WTC11 (cell line): ENCODE data around the gene UBR2. TPM values are rescaled to one million over a fixed set of nuclear protein-coding genes. Genes with fewer than 3 reads are reported as not detected.

Experiments used
- ATAC-seq: fragments of 200-7000 bp; cut with Tn5 transposase; 2 replicates; pipeline ENCODE4 v1.10.0; 2021; ENCODE audit warnings: mild to moderate bottlenecking, moderate library complexity
- CTCF ChIA-PET: fragments of 300-600 bp; sonication (Branson Sonifier 250); formaldehyde crosslinking; loops from one replicate; lab custom pipeline; 2021; ENCODE audit warnings: antibody characterized with exemption; lab: Charles Lee
- POLR2A ChIA-PET: fragments of 350-600 bp; sonication (Branson Sonifier 250); formaldehyde crosslinking; loops from one replicate; lab custom pipeline; 2021; ENCODE audit warnings: antibody characterized with exemption; lab: Charles Lee
- DNase-seq: peaks from one replicate; pipeline ENCODE4 v3.0.0; 2021; ENCODE audit warnings: low spot score
- H3K27ac Mint-ChIP-seq: 2 replicates; pipeline ENCODE4 v1.8.0; 2021; ENCODE audit warnings: mixed read lengths
- H3K27me3 Mint-ChIP-seq: 2 replicates; pipeline ENCODE4 v1.8.0; 2021; ENCODE audit warnings: low read depth, mild to moderate bottlenecking, moderate library complexity, mixed read lengths
- H3K36me3 Mint-ChIP-seq: 2 replicates; pipeline ENCODE4 v1.8.0; 2021; ENCODE audit warnings: mixed read lengths
- H3K4me1 Mint-ChIP-seq: 2 replicates; pipeline ENCODE4 v1.8.0; 2022; ENCODE audit warnings: mixed read lengths
- H3K4me3 Mint-ChIP-seq: 2 replicates; pipeline ENCODE4 v1.8.0; 2021; ENCODE audit warnings: mild to moderate bottlenecking, moderate library complexity, mixed read lengths
- H3K9me3 Mint-ChIP-seq: 2 replicates; pipeline ENCODE4 v1.8.0; 2021; ENCODE audit warnings: mixed read lengths
- AR ChIP-seq: fragments of 250-450 bp; sonication (Bioruptor Pico); IDR thresholded peaks from 2 replicates; pipeline ENCODE4 v1.9.0; 2021; ENCODE audit warnings: mild to moderate bottlenecking
- ATF1 ChIP-seq: sonication (generic); formaldehyde crosslinking; IDR thresholded peaks from 2 replicates; pipeline ENCODE4 v1.8.1; 2023; ENCODE audit warnings: mild to moderate bottlenecking, moderate library complexity, missing genetic modification reagents
- FOXJ3 ChIP-seq: sonication (generic); formaldehyde crosslinking; IDR thresholded peaks from 2 replicates; pipeline ENCODE4 v1.9.0; 2021; ENCODE audit warnings: missing genetic modification reagents, mild to moderate bottlenecking, borderline replicate concordance
- FOXP1 ChIP-seq: sonication (generic); formaldehyde crosslinking; IDR thresholded peaks from 2 replicates; pipeline ENCODE4 v1.8.0; 2022; ENCODE audit warnings: missing genetic modification reagents, mild to moderate bottlenecking, moderate library complexity, borderline replicate concordance
- GRHL2 ChIP-seq: fragments of 250-450 bp; sonication (Bioruptor Pico); IDR thresholded peaks from 2 replicates; pipeline ENCODE4 v1.8.0; 2022; ENCODE audit warnings: mild to moderate bottlenecking, moderate library complexity; ENCODE audit not compliant: insufficient replicate concordance, severe bottlenecking
- HMGA2 ChIP-seq: fragments of 250-450 bp; sonication (Bioruptor Pico); IDR thresholded peaks from 2 replicates; pipeline ENCODE4 v1.4.0; 2021; ENCODE audit warnings: mild to moderate bottlenecking, moderate library complexity
- NR1H2 ChIP-seq: sonication (generic); formaldehyde crosslinking; IDR thresholded peaks from 2 replicates; pipeline ENCODE4 v1.9.0; 2021; ENCODE audit warnings: mild to moderate bottlenecking, moderate library complexity, missing genetic modification reagents
- PRRX2 ChIP-seq: fragments of 250-450 bp; sonication (Bioruptor Pico); IDR thresholded peaks from 2 replicates; pipeline ENCODE4 v1.8.0; 2021; ENCODE audit warnings: mild to moderate bottlenecking
- RELA ChIP-seq: sonication (generic); formaldehyde crosslinking; IDR thresholded peaks from 2 replicates; pipeline ENCODE4 v1.8.1; 2022; ENCODE audit warnings: missing genetic modification reagents, mild to moderate bottlenecking, borderline replicate concordance
- SP1 ChIP-seq: sonication (generic); formaldehyde crosslinking; conservative IDR thresholded peaks from 2 replicates; pipeline ENCODE4 v1.8.1; 2022; ENCODE audit warnings: missing genetic modification reagents
- USF1 ChIP-seq: sonication (generic); formaldehyde crosslinking; IDR thresholded peaks from 2 replicates; pipeline ENCODE4 v1.8.0; 2022; ENCODE audit warnings: mild to moderate bottlenecking, missing genetic modification reagents
- ZNF138 ChIP-seq: sonication (generic); formaldehyde crosslinking; conservative IDR thresholded peaks from 2 replicates; pipeline ENCODE4 v1.8.1; 2022; ENCODE audit warnings: mild to moderate bottlenecking, moderate library complexity, missing genetic modification reagents
- ZNF281 ChIP-seq: sonication (generic); formaldehyde crosslinking; IDR thresholded peaks from 2 replicates; pipeline ENCODE4 v1.8.0; 2023; ENCODE audit warnings: mild to moderate bottlenecking, missing genetic modification reagents
- ZNF396 ChIP-seq: fragments of 250-450 bp; sonication (Bioruptor Pico); IDR thresholded peaks from 2 replicates; pipeline ENCODE4 v1.8.0; 2021; ENCODE audit warnings: mild to moderate bottlenecking, moderate library complexity, borderline replicate concordance
- ZNF512 ChIP-seq: sonication (generic); formaldehyde crosslinking; IDR thresholded peaks from 2 replicates; pipeline ENCODE4 v1.8.1; 2022; ENCODE audit warnings: missing genetic modification reagents, borderline replicate concordance
- total RNA-seq: library from RNA; stranded (reverse); gene quantifications from 3 replicates; pipeline ENCODE4 v1.2.3, GENCODE V29; 2021
- TF ChIP-seq, protein P1 (sequence below): fragments of 250-450 bp; sonication (Bioruptor Pico); conservative IDR thresholded peaks from 2 replicates; pipeline ENCODE4 v1.9.0; 2021; ENCODE audit warnings: mild to moderate bottlenecking
- TF ChIP-seq, protein P2 (sequence below): sonication (generic); formaldehyde crosslinking; IDR thresholded peaks from 2 replicates; pipeline ENCODE4 v1.8.0; 2022; ENCODE audit warnings: mild to moderate bottlenecking, missing genetic modification reagents
- TF ChIP-seq, protein P3 (sequence below): sonication (generic); formaldehyde crosslinking; IDR thresholded peaks from 2 replicates; pipeline ENCODE4 v1.8.1; 2022; ENCODE audit warnings: mild to moderate bottlenecking, missing genetic modification reagents, moderate library complexity, borderline replicate concordance
- TF ChIP-seq, protein P4 (sequence below): sonication (generic); formaldehyde crosslinking; IDR thresholded peaks from 2 replicates; pipeline ENCODE4 v1.8.1; 2023; ENCODE audit warnings: mild to moderate bottlenecking, moderate library complexity, missing genetic modification reagents

UBR2 gene
- total RNA-seq, 1 experiment from 2014 or later, result 18.8 TPM

GRCh38 chr6:42690872-42691271 lies 127.0 kb downstream of the UBR2 start (continued):
- TF ChIP-seq, protein P1, sequence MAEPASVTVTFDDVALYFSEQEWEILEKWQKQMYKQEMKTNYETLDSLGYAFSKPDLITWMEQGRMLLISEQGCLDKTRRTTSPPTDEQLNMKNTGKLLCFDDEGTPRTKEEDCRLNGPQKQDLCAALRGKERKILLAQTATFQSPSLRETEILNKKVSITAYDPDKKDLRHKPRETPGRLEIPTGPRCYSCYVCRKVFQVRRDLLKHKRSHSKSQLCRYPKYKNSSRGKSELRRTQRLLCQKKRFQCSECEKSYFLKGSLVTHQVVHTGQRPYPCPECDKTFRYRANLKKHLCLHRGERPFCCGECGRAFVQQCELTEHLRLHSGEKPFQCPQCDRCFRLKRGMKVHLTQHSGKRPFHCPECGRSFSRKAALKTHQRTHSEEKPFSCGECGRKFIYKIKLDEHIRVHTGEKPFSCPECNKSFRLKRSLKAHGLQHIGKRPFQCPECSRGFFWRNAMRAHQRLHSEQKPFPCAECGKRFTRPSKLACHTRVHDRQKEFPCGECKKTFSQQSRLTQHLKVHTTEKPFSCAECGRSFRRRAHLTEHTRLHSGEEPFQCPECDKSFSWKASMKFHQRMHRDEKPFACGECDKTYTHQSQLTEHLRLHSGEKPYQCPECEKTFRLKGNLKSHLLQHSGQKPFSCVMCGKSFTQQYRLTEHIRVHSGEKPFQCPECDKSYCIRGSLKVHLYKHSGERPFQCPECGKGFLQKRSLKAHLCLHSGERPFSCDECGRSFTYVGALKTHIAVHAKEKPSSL, result no peak
- TF ChIP-seq, protein P2, sequence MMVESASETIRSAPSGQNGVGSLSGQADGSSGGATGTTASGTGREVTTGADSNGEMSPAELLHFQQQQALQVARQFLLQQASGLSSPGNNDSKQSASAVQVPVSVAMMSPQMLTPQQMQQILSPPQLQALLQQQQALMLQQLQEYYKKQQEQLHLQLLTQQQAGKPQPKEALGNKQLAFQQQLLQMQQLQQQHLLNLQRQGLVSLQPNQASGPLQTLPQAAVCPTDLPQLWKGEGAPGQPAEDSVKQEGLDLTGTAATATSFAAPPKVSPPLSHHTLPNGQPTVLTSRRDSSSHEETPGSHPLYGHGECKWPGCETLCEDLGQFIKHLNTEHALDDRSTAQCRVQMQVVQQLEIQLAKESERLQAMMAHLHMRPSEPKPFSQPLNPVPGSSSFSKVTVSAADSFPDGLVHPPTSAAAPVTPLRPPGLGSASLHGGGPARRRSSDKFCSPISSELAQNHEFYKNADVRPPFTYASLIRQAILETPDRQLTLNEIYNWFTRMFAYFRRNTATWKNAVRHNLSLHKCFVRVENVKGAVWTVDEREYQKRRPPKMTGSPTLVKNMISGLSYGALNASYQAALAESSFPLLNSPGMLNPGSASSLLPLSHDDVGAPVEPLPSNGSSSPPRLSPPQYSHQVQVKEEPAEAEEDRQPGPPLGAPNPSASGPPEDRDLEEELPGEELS, result no peak
- no peak for TF ChIP-seq AR (CRISPR knock-in tag)
- TF ChIP-seq ZNF396 (CRISPR knock-in tag), result no peak
- TF ChIP-seq FOXP1 (CRISPR knock-in tag), result no peak
- no peak for TF ChIP-seq ATF1 (CRISPR knock-in tag)
- no peak for TF ChIP-seq ZNF512 (CRISPR knock-in tag)
- no peak for TF ChIP-seq SP1
- TF ChIP-seq, protein P3, sequence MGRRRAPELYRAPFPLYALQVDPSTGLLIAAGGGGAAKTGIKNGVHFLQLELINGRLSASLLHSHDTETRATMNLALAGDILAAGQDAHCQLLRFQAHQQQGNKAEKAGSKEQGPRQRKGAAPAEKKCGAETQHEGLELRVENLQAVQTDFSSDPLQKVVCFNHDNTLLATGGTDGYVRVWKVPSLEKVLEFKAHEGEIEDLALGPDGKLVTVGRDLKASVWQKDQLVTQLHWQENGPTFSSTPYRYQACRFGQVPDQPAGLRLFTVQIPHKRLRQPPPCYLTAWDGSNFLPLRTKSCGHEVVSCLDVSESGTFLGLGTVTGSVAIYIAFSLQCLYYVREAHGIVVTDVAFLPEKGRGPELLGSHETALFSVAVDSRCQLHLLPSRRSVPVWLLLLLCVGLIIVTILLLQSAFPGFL (CRISPR knock-in tag), result no peak
- TF ChIP-seq, protein P4, sequence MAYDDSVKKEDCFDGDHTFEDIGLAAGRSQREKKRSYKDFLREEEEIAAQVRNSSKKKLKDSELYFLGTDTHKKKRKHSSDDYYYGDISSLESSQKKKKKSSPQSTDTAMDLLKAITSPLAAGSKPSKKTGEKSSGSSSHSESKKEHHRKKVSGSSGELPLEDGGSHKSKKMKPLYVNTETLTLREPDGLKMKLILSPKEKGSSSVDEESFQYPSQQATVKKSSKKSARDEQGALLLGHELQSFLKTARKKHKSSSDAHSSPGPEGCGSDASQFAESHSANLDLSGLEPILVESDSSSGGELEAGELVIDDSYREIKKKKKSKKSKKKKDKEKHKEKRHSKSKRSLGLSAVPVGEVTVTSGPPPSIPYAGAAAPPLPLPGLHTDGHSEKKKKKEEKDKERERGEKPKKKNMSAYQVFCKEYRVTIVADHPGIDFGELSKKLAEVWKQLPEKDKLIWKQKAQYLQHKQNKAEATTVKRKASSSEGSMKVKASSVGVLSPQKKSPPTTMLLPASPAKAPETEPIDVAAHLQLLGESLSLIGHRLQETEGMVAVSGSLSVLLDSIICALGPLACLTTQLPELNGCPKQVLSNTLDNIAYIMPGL (CRISPR knock-in tag), result no peak
- no peak for TF ChIP-seq PRRX2 (CRISPR knock-in tag)

- Mint-ChIP-seq H3K27ac (no peak overlapping the region), H3K4me1 (no peaks in the 10 kb centered on the region), H3K36me3 (peaks cover 41% of the 10 kb centered on the region), H3K27me3 (no peaks in the 10 kb centered on the region), H3K9me3 (peaks cover 4% of the 10 kb centered on the region; the same call in 1 of the 2 replicates), H3K4me3 (no peak overlapping the region)
- POLR2A ChIA-PET, result no interaction called here
- ATAC-seq (no peak), DNase-seq (no peak)
- CTCF ChIA-PET, result interaction anchor here (1.7 kb wide), 1 partner anchor 34 kb away, joined by 6 read pairs; no protein-coding TSS in a partner anchor
- TF ChIP-seq GRHL2 (CRISPR knock-in tag) (no peak), USF1 (CRISPR knock-in tag) (no peak), HMGA2 (no peak), ZNF281 (CRISPR knock-in tag) (no peak), ZNF138 (CRISPR knock-in tag) (no peak), FOXJ3 (no peak), NR1H2 (CRISPR knock-in tag) (no peak), RELA (no peak)
Measured at GRCh38 chr6:42692137-42692911, 128.5 kb downstream of the UBR2 start.
